Right lobe of liver (tissue), 6 donors: ENCODE measurements around the gene ZMIZ1. TPM values are rescaled to one million over a fixed set of nuclear protein-coding genes. Genes with fewer than 3 reads are reported as not detected.

Experiments
- ATAC-seq, 4 donors: fragments of 200-7000 bp; cut with Tn5 transposase; one replicate each; pipeline ENCODE4 v1.9.1; 2020; ENCODE audit warnings: mild to moderate bottlenecking in 4 of 4, moderate library complexity in 4 of 4
- DNase-seq, 3 donors: peaks; one replicate each; pipeline ENCODE4 v3.0.0-alpha.2; 2020
- H3K27ac ChIP-seq, 3 donors: fragments of 200-600 bp; one replicate each; pipeline ENCODE4 v1.8.0; 2022
- H3K27me3 ChIP-seq, 2 donors: fragments of 200-600 bp; one replicate each; pipeline ENCODE4 v1.8.0; 2022
- H3K36me3 ChIP-seq, 4 donors: fragments of 200-600 bp; sonication (generic) in 1 of 4; one replicate each; pipeline versions ENCODE4 v1.5.1 to v1.8.0; 2017 to 2022; ENCODE audit warnings: control low read depth in 1 of 4
- H3K4me1 ChIP-seq, 4 donors: fragments of 200-600 bp; sonication (generic) in 1 of 4; one replicate each; pipeline versions ENCODE4 v1.5.1 to v1.8.0; 2017 to 2022; ENCODE audit warnings: control low read depth in 1 of 4
- H3K4me3 ChIP-seq, 3 donors: fragments of 200-600 bp; one replicate each; pipeline ENCODE4 v1.8.0; 2022
- H3K9me3 ChIP-seq, 4 donors: fragments of 200-600 bp; sonication (generic) in 1 of 4; one replicate each; pipeline versions ENCODE4 v1.5.1 to v1.8.0; 2017 to 2022; ENCODE audit warnings: control low read depth in 1 of 4
- CTCF ChIP-seq, 4 donors: fragments of 200-600 bp in 3 of 4; fragments of 450-650 bp in 1 of 4; IDR thresholded peaks; one replicate each; pipeline versions ENCODE4 v1.5.1 to v1.8.0; 2016 to 2022; ENCODE audit warnings: antibody characterized with exemption in 4 of 4, mild to moderate bottlenecking in 2 of 4
- POLR2A ChIP-seq: fragments of 450-650 bp; IDR thresholded peaks from one replicate; pipeline ENCODE4 v1.6.1; 2017; ENCODE audit warnings: antibody characterized with exemption, mild to moderate bottlenecking
- WGBS: methylation state at CpG from one replicate; pipeline ENCODE4 v1.1.6; 2018; ENCODE audit warnings: low coverage, low lambda C conversion rate; ENCODE audit not compliant: insufficient coverage; ENCODE audit errors: missing lambda C conversion rate; 5-methylcytosine and 5-hydroxymethylcytosine counted together
- intact Hi-C, 2 donors: fragments of 100-400 bp; cut with DNase I; formaldehyde crosslinking; loops; one replicate each; pipeline versions ENCODE4 v1.11.2 to v1.14.1; 2022
- total RNA-seq, 6 experiments: library from RNA; depleted of rRNA in 2 of 6; stranded (reverse); fragments of >200 nt in 2 of 6; fragmentation: NEBNext Ultra II Directional in 3 of 6; extraction: Animal tissue kit (Norgen Biotek cat#: 25700) in 3 of 6; gene quantifications; one replicate each; pipeline versions ENCODE4 v1.1.0 to v1.2.4, GENCODE V29; 2016 to 2023
- donor health status: DM: no; HTN: yes; CAD: no.
- donor health status: DM: no; HTN: no; CAD: no.
- donor health status: DM: no; HTN: no; CAD: no.
- donor health status: DM: no; HTN: yes; CAD: no.
- donor health status: DM: no; HTN: yes; CAD: no.

ZMIZ1 gene
- total RNA-seq, 6 experiments from 2014 or later: 9.9 to 22.8 (median 12.3) TPM

- no peak for ATAC-seq
- H3K36me3 ChIP-seq: peaks cover 0 to 8% (median 0%) of the 10 kb centered on the region in 4 donors
- peaks cover 0 to 2% (median 0%) of the 10 kb centered on the region in 4 donors for H3K4me1 ChIP-seq
These were observed 99.4 kb downstream of the ZMIZ1 start for GRCh38 chr10:79168210-79168609.

GRCh38 chr10:79170226-79170752, 101.5 kb downstream of the ZMIZ1 start:
- WGBS: no CpG with 5 or more reads among the region's 4 CpGs
- no peaks in the 10 kb centered on the region for H3K9me3 ChIP-seq
- H3K4me3 ChIP-seq: no peak overlapping the region
- no peak for ATAC-seq
- no peaks in the 10 kb centered on the region for H3K4me1 ChIP-seq
- intact Hi-C loops: no loop called here
- H3K36me3 ChIP-seq: peaks cover 0 to 8% (median 0%) of the 10 kb centered on the region in 4 donors
- DNase-seq: no peak
- no peak overlapping the region for H3K27ac ChIP-seq
- H3K27me3 ChIP-seq: no peaks in the 10 kb centered on the region
- TF ChIP-seq CTCF (IDR thresholded peaks at IDR 0.05): no peak
- TF ChIP-seq POLR2A: no peak

More at GRCh38 chr10:79168210-79168609, 99.4 kb downstream of the ZMIZ1 start:
- Histone ChIP-seq H3K9me3 (no peaks in the 10 kb centered on the region), H3K27ac (no peak overlapping the region), H3K4me3 (no peak overlapping the region), H3K27me3 (no peaks in the 10 kb centered on the region)
- no peak for DNase-seq
- 96% methylated on average over 5 of the region's 5 CpGs for WGBS
- TF ChIP-seq CTCF (IDR thresholded peaks at IDR 0.05): no peak
- TF ChIP-seq POLR2A: no peak
- intact Hi-C loops: no loop called here

GRCh38 chr10:79170993-79171392, 102.2 kb downstream of the ZMIZ1 start:
- intact Hi-C loops: no loop called here
- WGBS: 91% methylated on average over 4 of the region's 9 CpGs
- Histone ChIP-seq H3K36me3 (peaks cover 0 to 8% (median 0%) of the 10 kb centered on the region in 4 donors), H3K4me3 (no peak overlapping the region), H3K27ac (no peak overlapping the region), H3K27me3 (no peaks in the 10 kb centered on the region), H3K9me3 (no peaks in the 10 kb centered on the region), H3K4me1 (no peaks in the 10 kb centered on the region)
- no peak for ATAC-seq
- no peak for DNase-seq
- TF ChIP-seq CTCF (IDR thresholded peaks at IDR 0.05): no peak
- TF ChIP-seq POLR2A: no peak

GRCh38 chr10:79171504-79171903, 102.7 kb downstream of the ZMIZ1 start:
- no peaks in the 10 kb centered on the region for H3K27me3 ChIP-seq
- no peaks in the 10 kb centered on the region for H3K9me3 ChIP-seq
- WGBS: 89% methylated on average over 3 of the region's 5 CpGs
- ATAC-seq: no peak
- DNase-seq: no peak
- intact Hi-C loops: no loop called here
- peaks cover 0 to 1% (median 0%) of the 10 kb centered on the region in 4 donors for H3K4me1 ChIP-seq
- peaks cover 0 to 8% (median 0%) of the 10 kb centered on the region in 4 donors for H3K36me3 ChIP-seq
- no peak overlapping the region for H3K4me3 ChIP-seq
- no peak overlapping the region for H3K27ac ChIP-seq
- TF ChIP-seq POLR2A: no peak
- TF ChIP-seq CTCF (IDR thresholded peaks at IDR 0.05): no peak
